Activated CD4-positive, alpha-beta T cell treated with anti-CD3 and anti-CD28 coated beads, Interleukin-2, amount 10 ng/mL, durations not matched to agents 24 days and 14 days (primary cell): ENCODE results near the gene LLGL1. TPM values are rescaled to one million over a fixed set of nuclear protein-coding genes. Genes with fewer than 3 reads are reported as not detected.

ENCODE experiments used
- DNase-seq: peaks from one replicate; pipeline ENCODE4 v3.0.0; 2022
- H3K27ac Mint-ChIP-seq: one replicate; pipeline ENCODE4 v1.8.0; 2022; ENCODE audit warnings: mild to moderate bottlenecking, mixed read lengths
- H3K27me3 Mint-ChIP-seq: one replicate; pipeline ENCODE4 v1.8.0; 2022; ENCODE audit warnings: mixed read lengths
- H3K36me3 Mint-ChIP-seq: one replicate; pipeline ENCODE4 v1.8.0; 2022; ENCODE audit warnings: low read depth, mild to moderate bottlenecking, mixed read lengths
- H3K4me1 Mint-ChIP-seq: one replicate; pipeline ENCODE4 v1.8.0; 2021; ENCODE audit warnings: mixed read lengths
- H3K4me3 Mint-ChIP-seq: one replicate; pipeline ENCODE4 v1.8.0; 2022; ENCODE audit warnings: mild to moderate bottlenecking, moderate library complexity, mixed read lengths
- H3K9me3 Mint-ChIP-seq: one replicate; pipeline ENCODE4 v1.8.0; 2021; ENCODE audit warnings: mixed read lengths
- intact Hi-C: fragments of 100-400 bp; cut with micrococcal nuclease; formaldehyde crosslinking; loops from one replicate; pipeline ENCODE4 v1.15.1; 2023
- total RNA-seq: library from RNA; stranded (reverse); gene quantifications from 2 replicates; pipeline ENCODE4 v1.2.3, GENCODE V29; 2022

Gene LLGL1
- total RNA-seq, 1 donor from 2014 or later, result 23.1 TPM

DNA sequence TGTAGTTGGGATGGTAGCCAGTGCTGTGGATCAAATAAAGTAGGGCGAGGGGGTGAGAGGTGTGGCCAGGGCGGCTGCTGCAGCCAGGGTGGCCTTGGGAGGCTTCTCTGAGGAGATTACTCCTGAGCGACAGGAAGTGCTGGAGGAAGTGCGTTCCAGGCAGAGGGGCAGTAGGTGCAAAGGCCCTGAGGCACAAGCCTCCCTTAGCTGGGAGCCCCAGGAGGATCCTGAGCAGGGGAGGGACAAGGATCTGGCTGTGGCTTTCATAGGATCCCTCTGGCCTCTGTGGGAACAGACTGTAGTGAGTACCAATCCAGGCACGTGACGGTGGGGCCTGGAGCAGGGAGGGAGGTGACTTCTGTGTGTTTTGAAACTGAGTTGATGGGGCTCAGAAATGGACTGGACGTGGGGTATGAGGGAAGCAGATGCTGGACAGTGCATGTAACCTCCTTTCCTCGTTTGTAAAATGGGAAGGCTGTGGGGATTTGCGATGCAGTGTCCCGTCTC lies 2.8 kb downstream of the LLGL1 start:
- peaks cover 19% of the 10 kb centered on the region for H3K4me1 Mint-ChIP-seq
- no peak overlapping the region for H3K27ac Mint-ChIP-seq
- H3K4me3 Mint-ChIP-seq, result no peak overlapping the region
- H3K36me3 Mint-ChIP-seq, result peaks cover 3% of the 10 kb centered on the region
- intact Hi-C loops, result loop anchor here (5.0 kb wide), 1 partner anchor 86 kb away; no protein-coding TSS in a partner anchor
- no peaks in the 10 kb centered on the region for H3K9me3 Mint-ChIP-seq
- no peak for DNase-seq
- peaks cover 2% of the 10 kb centered on the region for H3K27me3 Mint-ChIP-seq

DNA sequence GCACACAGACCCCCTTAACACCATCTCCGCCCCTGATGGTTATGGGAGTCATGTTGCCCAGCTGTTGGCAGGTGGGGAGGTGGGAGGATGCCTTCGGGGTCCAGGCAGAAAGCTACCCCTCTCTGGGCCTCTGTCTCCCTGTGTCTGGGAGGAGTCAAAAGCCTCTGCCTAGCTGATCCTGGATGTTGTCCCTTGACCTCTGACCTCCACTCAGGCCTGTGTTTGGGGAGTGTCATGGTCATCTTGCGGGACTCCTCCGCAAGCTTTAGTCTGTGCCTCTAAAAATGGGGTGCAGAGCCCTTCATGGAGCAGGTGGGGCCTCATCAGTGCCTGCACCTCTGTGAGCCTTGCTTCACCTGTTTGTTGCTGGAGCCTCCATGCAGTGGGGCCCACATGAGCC lies 3.8 kb downstream of the LLGL1 start:
- Mint-ChIP-seq H3K4me3 (no peak overlapping the region), H3K27me3 (peaks cover 2% of the 10 kb centered on the region), H3K9me3 (no peaks in the 10 kb centered on the region), H3K4me1 (peaks cover 19% of the 10 kb centered on the region), H3K27ac (no peak overlapping the region), H3K36me3 (peaks cover 3% of the 10 kb centered on the region)
- no peak for DNase-seq
- intact Hi-C loops, result loop anchor here (5.0 kb wide), 1 partner anchor 87 kb away; no protein-coding TSS in a partner anchor

DNA sequence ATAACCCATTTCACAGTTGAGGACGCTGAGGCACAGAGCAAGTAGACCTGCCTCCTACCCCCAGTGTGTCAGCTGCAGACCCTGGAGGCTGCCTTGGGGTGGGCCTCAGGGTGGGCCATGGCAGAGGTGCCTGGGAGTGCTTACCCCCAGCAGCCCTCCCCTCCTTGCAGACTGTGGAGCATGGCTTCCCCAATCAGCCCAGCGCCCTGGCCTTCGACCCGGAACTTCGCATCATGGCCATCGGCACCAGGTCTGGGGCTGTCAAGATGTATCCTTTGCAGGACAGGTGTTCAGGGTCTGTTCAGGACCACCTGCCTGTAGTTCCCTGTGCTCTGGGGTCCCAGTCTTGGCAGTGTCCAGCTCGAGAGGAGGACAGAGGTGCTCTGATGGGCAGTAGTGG lies 4.3 kb downstream of the LLGL1 start:
- DNase-seq, result no peak
- intact Hi-C loops, result loop anchor here (5.0 kb wide), 1 partner anchor 87 kb away; no protein-coding TSS in a partner anchor
- Mint-ChIP-seq H3K4me3 (no peak overlapping the region), H3K36me3 (peaks cover 3% of the 10 kb centered on the region), H3K9me3 (no peaks in the 10 kb centered on the region), H3K27ac (no peak overlapping the region), H3K4me1 (peaks cover 19% of the 10 kb centered on the region), H3K27me3 (peaks cover 2% of the 10 kb centered on the region)

DNA sequence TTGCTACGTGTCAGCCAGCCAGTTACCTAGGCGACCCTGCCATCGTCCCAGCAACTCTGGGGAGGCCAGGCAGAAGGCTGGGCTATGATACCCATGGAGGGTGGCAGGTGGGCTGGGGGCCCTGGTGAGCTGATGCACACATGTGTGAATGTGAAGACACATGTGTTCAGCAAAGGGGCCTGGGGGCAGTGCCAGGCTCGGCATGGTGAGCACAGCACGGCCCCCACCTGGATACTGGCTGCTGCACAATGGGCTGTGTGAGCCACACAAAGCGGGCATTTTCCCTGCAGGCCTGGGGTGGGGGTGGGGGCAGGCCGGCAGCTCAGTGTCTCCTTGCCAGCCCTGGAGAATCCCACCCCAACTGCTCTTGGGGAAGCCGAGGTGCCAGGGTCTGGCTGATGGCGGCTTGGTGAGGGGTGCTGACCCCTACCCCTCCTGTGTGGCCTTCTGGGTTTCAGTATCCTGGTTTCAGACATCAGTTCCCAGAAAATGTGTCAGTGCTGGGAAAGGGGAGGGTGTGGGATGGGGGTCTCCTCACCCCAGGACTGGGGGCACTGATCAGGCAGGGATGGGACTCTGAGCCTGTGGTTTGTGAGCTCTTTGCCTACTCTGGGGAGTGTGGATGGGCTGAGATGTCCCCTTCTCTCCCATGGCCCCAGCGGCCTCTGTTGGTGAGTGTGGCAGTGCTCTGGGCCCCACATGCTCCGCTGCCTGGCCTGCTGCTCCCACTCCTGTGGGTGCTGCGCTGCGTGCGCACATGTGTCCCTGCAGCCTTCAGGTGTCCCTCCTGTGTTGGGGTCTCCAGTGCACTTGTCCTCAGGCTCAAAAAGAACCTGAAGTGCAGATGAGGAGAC lies 5.1 kb downstream of the LLGL1 start:
- intact Hi-C loops, result no loop called here
- H3K36me3 Mint-ChIP-seq, result peaks cover 3% of the 10 kb centered on the region

DNA sequence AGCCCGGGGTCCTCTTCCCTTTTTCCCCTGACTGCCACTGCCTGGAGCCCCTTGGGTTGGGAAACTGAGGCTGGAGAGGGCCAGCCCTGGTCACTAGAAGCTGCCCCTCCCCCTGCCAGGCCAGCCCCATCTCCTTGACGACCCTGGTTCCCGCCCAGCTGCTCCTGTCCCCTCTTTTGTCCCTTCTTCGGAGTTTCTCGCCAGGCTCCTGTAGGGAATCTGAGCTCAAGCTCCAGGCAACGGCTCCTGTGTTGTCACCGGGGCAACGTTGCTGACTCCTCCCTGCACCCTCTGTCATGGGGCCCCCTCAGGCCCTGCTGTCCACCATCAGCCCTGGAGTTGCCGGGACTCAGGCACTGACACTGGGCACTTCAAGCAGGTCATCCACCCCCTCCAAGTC lies 5.7 kb downstream of the LLGL1 start:
- no peak overlapping the region for H3K27ac Mint-ChIP-seq
- no peaks in the 10 kb centered on the region for H3K36me3 Mint-ChIP-seq
- intact Hi-C loops, result no loop called here
- no peaks in the 10 kb centered on the region for H3K9me3 Mint-ChIP-seq
- peaks cover 20% of the 10 kb centered on the region for H3K4me1 Mint-ChIP-seq
- no peak overlapping the region for H3K4me3 Mint-ChIP-seq
- no peak for DNase-seq
- H3K27me3 Mint-ChIP-seq, result no peaks in the 10 kb centered on the region

More for the DNA sequence above, 5.1 kb downstream of the LLGL1 start:
- H3K27ac Mint-ChIP-seq, result no peak overlapping the region
- H3K4me3 Mint-ChIP-seq, result no peak overlapping the region
- peaks cover 17% of the 10 kb centered on the region for H3K4me1 Mint-ChIP-seq
- no peak for DNase-seq
- peaks cover 2% of the 10 kb centered on the region for H3K27me3 Mint-ChIP-seq
- no peaks in the 10 kb centered on the region for H3K9me3 Mint-ChIP-seq

DNA sequence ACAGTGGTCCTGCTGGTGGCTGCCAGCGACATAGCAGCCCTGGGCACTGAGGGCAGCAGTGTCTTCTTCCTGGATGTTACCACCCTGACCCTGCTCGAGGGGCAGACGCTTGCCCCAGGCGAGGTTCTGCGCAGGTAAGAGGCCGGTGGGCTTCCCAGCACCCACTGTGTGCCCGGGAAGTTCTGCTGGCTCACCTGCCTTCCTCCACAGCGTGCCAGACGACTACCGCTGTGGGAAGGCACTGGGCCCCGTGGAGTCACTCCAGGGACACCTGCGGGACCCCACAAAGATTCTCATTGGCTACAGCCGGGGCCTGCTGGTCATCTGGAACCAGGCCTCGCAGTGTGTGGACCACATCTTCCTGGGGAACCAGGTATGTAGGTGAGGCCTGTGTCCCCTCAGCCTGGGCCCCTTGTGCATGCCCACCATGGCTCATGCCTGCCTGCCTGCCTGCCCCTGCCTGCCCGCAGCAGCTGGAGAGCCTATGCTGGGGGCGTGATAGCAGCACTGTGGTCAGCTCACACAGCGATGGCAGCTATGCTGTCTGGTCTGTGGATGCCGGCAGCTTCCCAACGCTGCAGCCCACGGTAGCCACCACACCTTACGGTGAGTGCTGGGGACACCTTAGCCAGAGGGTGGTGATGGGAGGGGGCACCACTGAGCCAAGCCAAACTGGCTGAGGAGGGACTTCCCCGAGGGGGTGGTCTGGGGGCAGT lies 8.5 kb downstream of the LLGL1 start:
- no peak for DNase-seq
- Mint-ChIP-seq H3K36me3 (no peaks in the 10 kb centered on the region), H3K27me3 (no peaks in the 10 kb centered on the region), H3K4me1 (peaks cover 6% of the 10 kb centered on the region), H3K27ac (no peak overlapping the region), H3K9me3 (no peaks in the 10 kb centered on the region), H3K4me3 (no peak overlapping the region)
- intact Hi-C loops, result no loop called here

DNA sequence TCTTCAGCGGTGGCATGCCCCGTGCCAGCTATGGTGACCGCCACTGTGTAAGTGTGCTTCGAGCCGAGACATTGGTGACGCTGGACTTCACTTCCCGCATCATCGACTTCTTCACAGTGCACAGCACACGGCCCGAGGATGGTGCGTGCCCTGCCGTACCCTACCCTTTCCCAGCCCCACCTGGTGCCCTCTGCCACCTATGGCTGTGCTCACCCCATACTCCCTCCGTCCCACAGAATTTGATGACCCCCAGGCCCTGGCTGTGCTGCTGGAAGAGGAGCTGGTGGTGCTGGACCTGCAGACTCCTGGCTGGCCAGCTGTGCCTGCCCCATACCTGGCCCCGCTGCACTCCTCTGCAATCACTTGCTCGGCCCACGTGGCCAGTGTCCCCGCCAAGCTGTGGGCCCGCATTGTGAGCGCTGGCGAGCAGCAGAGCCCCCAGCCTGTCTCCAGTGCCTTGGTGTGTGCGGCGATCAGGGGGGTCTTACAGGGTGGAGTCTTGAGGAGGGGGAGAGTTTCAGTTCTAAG lies 9.5 kb downstream of the LLGL1 start:
- H3K4me3 Mint-ChIP-seq, result no peak overlapping the region

DNA sequence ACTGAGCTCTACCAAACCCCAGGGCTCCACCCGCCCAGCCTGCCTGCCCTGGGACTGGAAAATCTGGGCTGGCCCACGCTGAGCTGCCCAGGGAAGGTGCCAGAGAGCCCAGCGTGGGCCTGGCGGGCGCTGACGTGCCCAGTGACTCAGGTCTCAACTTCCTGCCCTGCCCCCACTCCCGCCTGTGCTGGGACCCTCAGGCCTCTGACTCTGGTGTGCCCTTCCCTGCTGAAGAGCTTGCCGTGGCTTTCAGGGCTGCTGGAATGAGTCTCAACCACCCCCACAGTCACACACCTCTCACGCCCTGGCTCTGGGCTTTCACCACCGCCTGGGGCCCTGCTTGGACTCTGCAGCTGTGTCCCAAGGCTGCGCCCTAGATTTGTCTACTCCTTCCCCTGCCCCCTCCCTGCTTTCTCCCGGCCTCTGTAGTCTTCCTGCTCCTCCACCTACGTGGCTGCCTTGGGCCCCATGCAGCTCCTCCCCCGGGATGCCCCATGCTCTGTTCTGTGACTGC lies 10.4 kb downstream of the LLGL1 start:
- Mint-ChIP-seq H3K27me3 (no peaks in the 10 kb centered on the region), H3K36me3 (peaks cover 2% of the 10 kb centered on the region), H3K4me3 (no peak overlapping the region), H3K4me1 (peaks cover 6% of the 10 kb centered on the region), H3K9me3 (no peaks in the 10 kb centered on the region), H3K27ac (peak overlapping the region; percentile 58)
- DNase-seq, result no peak
- intact Hi-C loops, result no loop called here

More for the DNA sequence above, 9.5 kb downstream of the LLGL1 start:
- peaks cover 6% of the 10 kb centered on the region for H3K4me1 Mint-ChIP-seq
- H3K36me3 Mint-ChIP-seq, result peaks cover 2% of the 10 kb centered on the region
- no peak for DNase-seq
- intact Hi-C loops, result no loop called here
- no peaks in the 10 kb centered on the region for H3K27me3 Mint-ChIP-seq
- H3K9me3 Mint-ChIP-seq, result no peaks in the 10 kb centered on the region
- H3K27ac Mint-ChIP-seq, result no peak overlapping the region

DNA sequence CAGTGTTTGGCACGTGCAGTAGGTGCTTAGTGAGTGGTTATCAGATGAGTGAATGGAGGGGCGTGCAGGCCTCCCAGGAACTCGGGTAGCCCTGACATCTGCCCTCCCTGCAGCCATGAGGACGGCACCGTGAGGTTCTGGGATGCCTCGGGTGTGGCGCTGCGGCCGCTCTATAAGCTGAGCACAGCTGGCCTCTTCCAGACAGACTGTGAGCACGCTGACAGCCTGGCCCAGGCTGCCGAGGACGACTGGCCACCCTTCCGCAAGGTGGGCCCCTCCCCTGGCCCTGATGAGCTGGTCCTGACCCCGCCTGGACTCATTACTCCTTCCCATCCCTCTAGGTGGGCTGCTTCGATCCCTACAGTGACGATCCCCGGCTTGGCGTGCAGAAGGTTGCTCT lies 11.1 kb downstream of the LLGL1 start:
- Mint-ChIP-seq H3K27me3 (no peaks in the 10 kb centered on the region), H3K36me3 (peaks cover 4% of the 10 kb centered on the region), H3K27ac (no peak overlapping the region), H3K4me3 (no peak overlapping the region), H3K9me3 (no peaks in the 10 kb centered on the region), H3K4me1 (peaks cover 6% of the 10 kb centered on the region)
- DNase-seq, result no peak
- intact Hi-C loops, result no loop called here

DNA sequence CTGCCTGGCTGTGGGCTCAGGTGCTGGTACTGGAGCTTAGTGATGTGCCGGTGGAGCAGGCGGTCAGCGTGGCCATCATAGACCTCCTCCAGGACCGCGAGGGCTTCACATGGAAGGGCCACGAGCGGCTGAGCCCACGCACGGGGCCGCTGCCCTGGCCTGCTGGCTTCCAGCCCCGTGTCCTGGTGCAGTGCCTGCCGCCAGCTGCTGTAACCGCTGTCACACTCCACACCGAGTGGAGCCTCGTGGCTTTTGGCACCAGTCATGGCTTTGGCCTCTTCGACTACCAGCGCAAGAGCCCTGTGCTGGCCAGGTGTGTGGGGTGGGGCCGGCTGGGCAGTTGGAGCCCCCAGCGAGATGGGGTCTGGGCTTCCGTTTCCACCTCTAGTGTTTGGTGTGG lies 12.0 kb downstream of the LLGL1 start:
- Mint-ChIP-seq H3K4me3 (no peak overlapping the region), H3K27me3 (no peaks in the 10 kb centered on the region), H3K4me1 (peaks cover 6% of the 10 kb centered on the region), H3K27ac (no peak overlapping the region), H3K9me3 (no peaks in the 10 kb centered on the region), H3K36me3 (peaks cover 4% of the 10 kb centered on the region)
- DNase-seq, result no peak
- intact Hi-C loops, result no loop called here

DNA sequence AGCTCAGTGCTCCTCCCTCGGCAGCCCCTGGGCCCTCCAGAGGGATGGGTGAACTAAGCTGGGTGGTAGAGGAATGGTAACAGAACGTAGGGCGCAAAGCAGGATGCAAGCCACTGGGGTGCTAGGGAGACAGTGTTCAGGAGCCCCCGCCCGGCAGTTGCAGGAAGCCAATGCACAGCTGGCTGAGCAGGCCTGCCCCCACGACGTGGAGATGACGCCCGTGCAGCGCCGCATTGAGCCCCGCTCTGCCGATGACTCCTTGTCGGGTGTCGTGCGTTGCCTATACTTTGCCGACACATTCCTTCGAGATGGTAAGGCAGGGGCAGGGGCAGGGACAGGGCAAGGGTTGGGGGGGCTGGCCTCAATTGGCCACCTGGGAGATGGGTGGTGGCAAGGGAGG lies 12.9 kb downstream of the LLGL1 start:
- H3K27me3 Mint-ChIP-seq, result no peaks in the 10 kb centered on the region
- no peak for DNase-seq
- no peak overlapping the region for H3K4me3 Mint-ChIP-seq
- H3K27ac Mint-ChIP-seq, result no peak overlapping the region
- H3K4me1 Mint-ChIP-seq, result peaks cover 6% of the 10 kb centered on the region
- H3K9me3 Mint-ChIP-seq, result no peaks in the 10 kb centered on the region
- peaks cover 7% of the 10 kb centered on the region for H3K36me3 Mint-ChIP-seq
- intact Hi-C loops, result no loop called here

DNA sequence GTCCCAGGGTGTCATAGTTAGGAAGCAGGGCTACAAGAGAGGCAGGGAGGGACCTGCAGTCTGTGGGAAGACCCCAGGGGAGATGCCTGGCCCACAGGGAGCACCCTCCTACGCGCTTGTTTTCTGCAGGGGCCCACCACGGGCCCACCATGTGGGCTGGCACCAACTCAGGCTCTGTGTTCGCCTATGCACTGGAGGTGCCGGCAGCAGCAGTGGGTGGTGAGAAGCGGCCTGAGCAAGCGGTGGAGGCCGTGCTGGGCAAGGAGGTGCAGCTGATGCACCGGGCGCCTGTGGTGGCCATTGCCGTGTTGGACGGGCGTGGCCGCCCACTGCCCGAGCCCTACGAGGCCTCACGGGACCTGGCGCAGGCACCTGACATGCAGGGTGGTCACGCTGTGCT lies 15.0 kb downstream of the LLGL1 start:
- Mint-ChIP-seq H3K9me3 (no peaks in the 10 kb centered on the region), H3K36me3 (peaks cover 10% of the 10 kb centered on the region), H3K4me1 (peaks cover 6% of the 10 kb centered on the region), H3K27me3 (no peaks in the 10 kb centered on the region), H3K27ac (no peak overlapping the region), H3K4me3 (no peak overlapping the region)
- no peak for DNase-seq
- intact Hi-C loops, result no loop called here

DNA sequence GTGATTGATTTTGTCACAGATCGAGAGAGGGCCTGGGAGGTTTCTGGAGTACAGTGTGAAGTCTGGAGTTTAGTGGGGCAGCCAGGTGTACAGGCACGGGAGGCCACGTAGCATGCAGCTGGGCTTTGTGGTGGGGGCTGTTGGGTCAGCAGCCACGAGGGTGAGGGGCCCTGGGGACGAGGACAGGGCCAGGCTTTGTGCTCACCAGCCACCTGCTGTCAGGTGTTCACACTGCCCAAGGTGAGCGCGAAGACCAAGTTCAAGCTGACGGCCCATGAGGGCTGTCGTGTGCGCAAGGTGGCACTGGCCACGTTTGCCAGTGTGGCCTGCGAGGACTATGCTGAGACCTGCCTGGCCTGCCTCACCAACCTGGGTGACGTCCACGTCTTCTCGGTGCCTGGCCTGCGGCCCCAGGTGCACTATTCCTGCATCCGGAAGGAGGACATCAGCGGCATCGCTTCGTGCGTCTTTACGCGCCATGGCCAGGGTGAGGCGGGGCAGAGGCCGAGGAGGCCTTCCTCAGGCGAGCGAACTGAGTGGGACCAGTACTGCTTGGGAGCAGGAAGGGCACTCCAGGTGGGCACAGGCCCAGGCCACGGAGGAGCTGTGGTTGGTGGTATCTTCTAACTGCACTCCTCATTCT lies 15.9 kb downstream of the LLGL1 start:
- Mint-ChIP-seq H3K36me3 (peaks cover 11% of the 10 kb centered on the region), H3K27me3 (no peaks in the 10 kb centered on the region), H3K4me1 (no peaks in the 10 kb centered on the region), H3K9me3 (no peaks in the 10 kb centered on the region), H3K4me3 (no peak overlapping the region), H3K27ac (no peak overlapping the region)
- intact Hi-C loops, result no loop called here
- DNase-seq, result no peak
